ENCODE measurements around the gene CYTL1.
"Not testable (repeated sequence)": the region's sequence is repeated elsewhere in the genome, so short reads cannot be mapped to it uniquely, and the experiment has no call there.

CYTL1 gene

DNA sequence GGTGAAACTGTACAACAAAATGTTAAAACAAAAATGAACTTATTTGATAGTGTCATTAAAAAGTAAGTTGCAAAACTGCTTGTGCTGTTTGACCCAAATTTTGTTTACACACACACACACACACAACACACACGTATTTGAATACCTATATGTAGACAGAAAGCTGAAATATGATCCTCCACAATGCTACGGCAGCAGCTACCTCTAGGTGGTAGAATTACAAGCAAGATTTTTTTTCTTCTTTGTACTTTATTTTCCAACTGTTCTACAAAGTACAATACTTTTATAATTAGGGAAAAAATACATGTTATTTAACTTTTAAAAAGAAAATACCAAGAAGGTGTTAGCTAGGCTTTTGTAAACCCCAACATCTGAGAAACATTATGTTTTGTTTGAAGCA lies 1.2 kb downstream of the CYTL1 start:
- DNase-seq (ENCODE audit: low read depth): no peak
- TF ChIP-seq, protein P1, sequence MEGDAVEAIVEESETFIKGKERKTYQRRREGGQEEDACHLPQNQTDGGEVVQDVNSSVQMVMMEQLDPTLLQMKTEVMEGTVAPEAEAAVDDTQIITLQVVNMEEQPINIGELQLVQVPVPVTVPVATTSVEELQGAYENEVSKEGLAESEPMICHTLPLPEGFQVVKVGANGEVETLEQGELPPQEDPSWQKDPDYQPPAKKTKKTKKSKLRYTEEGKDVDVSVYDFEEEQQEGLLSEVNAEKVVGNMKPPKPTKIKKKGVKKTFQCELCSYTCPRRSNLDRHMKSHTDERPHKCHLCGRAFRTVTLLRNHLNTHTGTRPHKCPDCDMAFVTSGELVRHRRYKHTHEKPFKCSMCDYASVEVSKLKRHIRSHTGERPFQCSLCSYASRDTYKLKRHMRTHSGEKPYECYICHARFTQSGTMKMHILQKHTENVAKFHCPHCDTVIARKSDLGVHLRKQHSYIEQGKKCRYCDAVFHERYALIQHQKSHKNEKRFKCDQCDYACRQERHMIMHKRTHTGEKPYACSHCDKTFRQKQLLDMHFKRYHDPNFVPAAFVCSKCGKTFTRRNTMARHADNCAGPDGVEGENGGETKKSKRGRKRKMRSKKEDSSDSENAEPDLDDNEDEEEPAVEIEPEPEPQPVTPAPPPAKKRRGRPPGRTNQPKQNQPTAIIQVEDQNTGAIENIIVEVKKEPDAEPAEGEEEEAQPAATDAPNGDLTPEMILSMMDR (IDR thresholded peaks at IDR 0.05; ENCODE audit: low read length, missing control alignments): no peak
- no peak overlapping the region for H3K4me3 ChIP-seq (replicated peaks; ENCODE audit: low read depth, low read length)

DNA sequence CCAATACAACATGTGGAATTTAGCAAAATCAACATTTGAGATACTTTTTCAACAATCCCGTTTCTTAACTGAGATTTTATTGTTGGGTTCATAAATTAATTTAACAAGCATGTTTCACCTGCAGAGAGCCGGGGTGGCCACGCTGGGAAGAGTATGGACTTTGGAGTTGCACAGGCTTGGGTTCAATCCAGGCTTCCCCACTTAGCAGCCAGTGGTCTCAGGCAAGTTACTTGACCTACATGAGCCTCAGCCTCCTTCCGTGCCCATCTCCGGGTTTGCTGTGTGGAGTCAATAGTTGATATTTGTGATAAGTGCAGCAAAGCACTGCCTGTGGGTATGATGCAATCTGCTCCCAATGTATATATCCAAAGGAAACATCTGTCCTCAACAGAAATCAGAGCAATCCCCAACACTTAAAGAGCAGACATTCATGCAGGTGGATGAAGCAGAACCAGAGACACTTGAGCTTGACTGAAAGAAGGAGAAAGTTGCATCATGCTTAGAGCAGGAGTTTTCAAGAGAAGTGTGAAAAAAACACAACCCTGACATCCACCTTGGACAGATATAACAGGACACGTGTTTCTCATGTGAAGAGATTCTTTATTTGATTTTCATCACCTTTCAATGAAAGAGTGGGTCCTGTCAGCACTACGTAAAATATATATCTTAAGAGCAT lies 5.1 kb downstream of the CYTL1 start:
- DNase-seq (ENCODE audit: low read depth): no peak
- TF ChIP-seq, protein P1 (IDR thresholded peaks at IDR 0.05; ENCODE audit: low read length, missing control alignments): no peak
- no peak overlapping the region for H3K4me3 ChIP-seq (replicated peaks; ENCODE audit: low read depth, low read length)

DNA sequence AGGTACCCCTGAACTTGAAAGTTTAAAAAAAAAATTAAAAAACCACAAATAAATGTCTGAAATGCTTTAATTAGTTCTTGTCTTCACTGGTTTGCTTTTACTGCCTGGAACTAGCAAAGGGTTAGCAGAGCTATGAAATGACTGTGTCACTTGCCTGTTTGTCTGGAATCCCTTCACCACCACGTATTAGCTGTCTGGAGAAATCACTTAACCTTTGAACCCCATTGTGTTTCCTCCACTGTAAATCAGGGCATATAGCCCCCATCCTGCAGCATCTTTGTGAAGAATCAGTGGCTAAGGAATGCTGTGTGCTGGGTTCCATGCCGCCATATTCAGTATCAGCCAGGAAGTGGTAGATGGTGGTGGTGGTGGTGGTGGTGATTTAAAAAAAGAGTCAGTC lies 6.3 kb downstream of the CYTL1 start:
- no peak for DNase-seq (ENCODE audit: low read depth)
- TF ChIP-seq, protein P1 (IDR thresholded peaks at IDR 0.05; ENCODE audit: low read length, missing control alignments): no peak
- H3K4me3 ChIP-seq (replicated peaks; ENCODE audit: low read depth, low read length): no peak overlapping the region

DNA sequence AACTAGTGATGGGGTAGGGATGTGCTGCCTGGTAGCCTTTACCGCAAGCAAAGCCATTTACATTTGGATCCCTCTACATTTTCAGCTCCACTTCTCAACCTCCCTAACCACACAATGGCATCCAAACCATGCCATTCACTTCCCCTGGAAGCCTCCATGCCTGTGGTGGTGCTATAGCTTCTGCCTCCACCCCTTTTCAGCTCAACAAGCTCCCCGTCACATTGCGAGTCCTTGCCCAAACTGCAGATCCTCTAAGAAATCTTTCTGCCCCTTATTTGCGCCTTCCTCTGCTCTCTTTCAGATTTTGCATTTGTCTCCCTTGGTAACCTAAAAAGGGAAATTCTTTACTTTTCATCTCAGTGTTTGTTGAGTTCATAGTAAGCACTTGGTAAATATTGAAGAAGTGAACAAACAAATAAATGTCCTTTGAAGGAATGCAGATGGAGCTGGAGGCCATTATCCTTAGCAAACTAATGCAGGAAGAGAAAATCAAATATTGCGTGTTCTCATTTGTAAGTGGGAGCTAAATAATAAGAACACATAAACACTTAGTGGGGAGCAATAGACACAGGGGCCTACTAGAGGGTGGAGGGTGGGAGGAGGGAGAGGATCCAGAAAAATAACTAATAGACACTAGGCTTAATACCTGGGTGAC lies 6.9 kb downstream of the CYTL1 start:
- no peak for DNase-seq (ENCODE audit: low read depth)
- TF ChIP-seq, protein P1 (IDR thresholded peaks at IDR 0.05; ENCODE audit: low read length, missing control alignments): no peak
- H3K4me3 ChIP-seq (replicated peaks; ENCODE audit: low read depth, low read length): no peak overlapping the region

DNA sequence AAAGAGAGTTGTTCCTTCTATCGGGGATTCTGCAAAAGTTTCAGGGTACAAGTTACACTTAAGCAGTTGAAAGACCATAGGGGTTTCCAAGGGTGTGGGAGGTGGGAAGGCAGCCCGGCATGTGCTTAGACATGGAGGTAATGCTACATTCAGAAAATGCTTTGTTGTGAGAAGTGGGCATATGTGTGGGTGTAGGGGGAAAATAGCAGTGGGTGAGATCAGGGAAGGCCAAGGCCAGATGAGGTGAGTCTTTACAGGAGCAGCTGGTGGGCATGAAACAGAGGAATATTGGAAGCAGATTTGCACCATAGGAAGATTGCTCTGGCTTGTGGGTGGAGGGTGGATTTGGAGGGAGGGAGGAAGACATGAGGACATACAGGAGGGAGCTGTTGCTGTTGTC lies 8.3 kb downstream of the CYTL1 start:
- TF ChIP-seq, protein P1 (IDR thresholded peaks at IDR 0.05; ENCODE audit: low read length, missing control alignments): no peak
- no peak for DNase-seq (ENCODE audit: low read depth)
- H3K4me3 ChIP-seq (replicated peaks; ENCODE audit: low read depth, low read length): no peak overlapping the region

DNA sequence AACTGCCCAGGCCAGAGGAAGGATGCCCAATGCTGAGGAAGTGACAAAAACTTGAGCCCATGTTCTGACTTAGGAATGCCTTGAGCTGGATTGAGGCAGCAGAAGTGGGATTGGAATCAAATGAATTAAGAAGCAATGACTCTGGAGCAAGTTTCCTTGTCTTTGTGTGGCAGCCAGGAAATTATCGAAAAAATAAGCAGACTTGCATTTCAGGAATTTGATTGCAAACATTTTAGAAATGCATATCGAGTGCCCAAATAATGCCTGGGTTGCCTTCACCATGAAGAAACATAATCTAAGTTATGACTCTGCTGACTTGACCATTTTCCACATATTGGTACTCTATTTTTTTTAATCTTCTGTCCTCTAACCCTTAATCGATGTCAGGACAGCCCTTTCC lies 9.5 kb downstream of the CYTL1 start:
- TF ChIP-seq, protein P1 (IDR thresholded peaks at IDR 0.05; ENCODE audit: low read length, missing control alignments): no peak
- H3K4me3 ChIP-seq (replicated peaks; ENCODE audit: low read depth, low read length): no peak overlapping the region
- DNase-seq (ENCODE audit: low read depth): no peak

DNA sequence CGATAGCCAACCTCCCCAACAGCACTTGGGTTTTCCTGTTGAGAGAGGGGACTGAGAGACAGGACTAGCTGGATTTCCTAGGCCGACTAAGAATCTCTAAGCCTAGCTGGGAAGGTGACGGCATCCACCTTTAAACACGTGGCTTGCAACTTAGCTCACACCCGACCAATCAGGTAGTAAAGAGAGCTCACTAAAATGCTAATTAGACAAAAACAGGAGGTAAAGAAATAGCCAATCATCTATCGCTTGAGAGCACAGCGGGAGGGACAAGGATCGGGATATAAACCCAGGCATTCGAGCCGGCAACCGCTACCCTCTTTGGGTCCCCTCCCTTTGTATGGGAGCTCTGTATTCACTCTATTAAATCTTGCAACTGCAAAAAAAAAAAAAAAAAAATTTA lies 12.3 kb downstream of the CYTL1 start:
- not testable (repeated sequence) for DNase-seq (ENCODE audit: low read depth); H3K4me3 ChIP-seq (replicated peaks; ENCODE audit: low read depth, low read length)
